Suppressor macrophage (primary cell): ENCODE data around the gene ATXN7L3B.

Experiments used
- DNase-seq, 4 experiments: peaks; one replicate each; pipeline ENCODE4 v3.0.0-alpha.2; 2020 to 2022

ATXN7L3B gene

GRCh38 chr12:74552201-74552600 is 14.6 kb downstream of the ATXN7L3B start:
- no peak for DNase-seq

- DNase-seq = no peak
Observed at GRCh38 chr12:74559728-74560127, 22.1 kb downstream of the ATXN7L3B start.

- peak in 2 of 4 experiments; percentile 33 to 50 for DNase-seq
Observed at GRCh38 chr12:74563927-74564326, 26.3 kb downstream of the ATXN7L3B start.

GRCh38 chr12:74578486-74578885 is 40.9 kb downstream of the ATXN7L3B start:
- no peak for DNase-seq

GRCh38 chr12:74579446-74579845 is 41.8 kb downstream of the ATXN7L3B start:
- no peak for DNase-seq

GRCh38 chr12:74579981-74580380 is 42.3 kb downstream of the ATXN7L3B start:
- DNase-seq = no peak

- no peak for DNase-seq
Observed at GRCh38 chr12:74581439-74581838, 43.8 kb downstream of the ATXN7L3B start.

GRCh38 chr12:74584483-74585062 is 46.9 kb downstream of the ATXN7L3B start:
- DNase-seq = no peak

- no peak for DNase-seq
Observed at GRCh38 chr12:74586251-74586650, 48.6 kb downstream of the ATXN7L3B start.
